Gastrocnemius medialis (tissue), 4 donors: ENCODE data around the gene FARS2. TPM values are rescaled to one million over a fixed set of nuclear protein-coding genes. Genes with fewer than 3 reads are reported as not detected.

Experiments used
- ATAC-seq, 2 donors: fragments of 150-250 bp; one replicate each; pipeline ENCODE4 v1.9.1; 2016
- DNase-seq, 2 donors: peaks; one replicate each; pipeline ENCODE4 v3.0.0-alpha.2; 2019
- H3K27ac ChIP-seq, 4 donors: fragments of 200-600 bp; sonication (generic); 1 replicate in 1 of 4; 2 replicates in 3 of 4; pipeline ENCODE4 v1.5.1; 2016 to 2018; ENCODE audit warnings: mild to moderate bottlenecking in 2 of 4, moderate library complexity in 1 of 4
- H3K27me3 ChIP-seq, 3 donors: fragments of 200-600 bp; sonication (generic) in 2 of 3; 1 replicate in 1 of 3; 2 replicates in 2 of 3; pipeline versions ENCODE4 v1.5.1 to v1.6.0; 2016 to 2019; ENCODE audit warnings: mild to moderate bottlenecking in 1 of 3, moderate library complexity in 1 of 3
- H3K36me3 ChIP-seq, 2 donors: fragments of 200-600 bp; sonication (generic) in 1 of 2; one replicate each; pipeline ENCODE4 v1.5.1; 2017 to 2018
- H3K4me1 ChIP-seq, 2 donors: fragments of 200-600 bp; sonication (generic) in 1 of 2; one replicate each; pipeline ENCODE4 v1.5.1; 2016 to 2017; ENCODE audit warnings: mild to moderate bottlenecking in 2 of 2
- H3K4me3 ChIP-seq, 4 donors: fragments of 200-600 bp; sonication (generic) in 3 of 4; 1 replicate in 1 of 4; 2 replicates in 3 of 4; pipeline ENCODE4 v1.5.1; 2016 to 2019; ENCODE audit warnings: mild to moderate bottlenecking in 2 of 4
- H3K9me3 ChIP-seq, 3 donors: fragments of 200-600 bp; sonication (generic) in 2 of 3; 1 replicate in 1 of 3; 2 replicates in 2 of 3; pipeline ENCODE4 v1.5.1; 2016 to 2019
- POLR2A ChIP-seq, 2 donors: fragments of 450-650 bp; IDR thresholded peaks; one replicate each; pipeline ENCODE4 v1.6.1; 2017; ENCODE audit warnings: antibody characterized with exemption in 2 of 2, mild to moderate bottlenecking in 2 of 2, moderate library complexity in 2 of 2
- in situ Hi-C, 4 donors: fragments of 200-750 bp; cut with MboI; loops; one replicate each; pipeline versions ENCODE4 v1.15.0 to v1.8.0; 2017; ENCODE audit warnings: low sequenced_read_pairs in 4 of 4
- intact Hi-C: fragments of 100-400 bp; cut with DNase I; formaldehyde crosslinking; loops from one replicate; pipeline ENCODE4 v1.15.1; 2023; ENCODE audit warnings: low total_unique reads
- total RNA-seq, 4 donors: library from RNA; depleted of rRNA; stranded (reverse); fragments of >200 nt; gene quantifications; one replicate each; pipeline versions ENCODE4 v1.1.0 to v1.2.3, GENCODE V29; 2016
- TF ChIP-seq, protein P1 (sequence below), 5 experiments: fragments of 450-650 bp in 3 of 5; fragments of 200-600 bp in 2 of 5; sonication (generic) in 2 of 5; IDR thresholded peaks in 4 of 5; conservative IDR thresholded peaks in 1 of 5; 1 replicate in 4 of 5; 2 replicates in 1 of 5; pipeline ENCODE4 v1.5.1; 2016 to 2019; ENCODE audit warnings: antibody characterized with exemption in 5 of 5, mild to moderate bottlenecking in 3 of 5, moderate library complexity in 3 of 5

The FARS2 gene
- total RNA-seq, 4 donors from 2014 or later: 13.6 to 24.0 (median 15.8) TPM

DNA sequence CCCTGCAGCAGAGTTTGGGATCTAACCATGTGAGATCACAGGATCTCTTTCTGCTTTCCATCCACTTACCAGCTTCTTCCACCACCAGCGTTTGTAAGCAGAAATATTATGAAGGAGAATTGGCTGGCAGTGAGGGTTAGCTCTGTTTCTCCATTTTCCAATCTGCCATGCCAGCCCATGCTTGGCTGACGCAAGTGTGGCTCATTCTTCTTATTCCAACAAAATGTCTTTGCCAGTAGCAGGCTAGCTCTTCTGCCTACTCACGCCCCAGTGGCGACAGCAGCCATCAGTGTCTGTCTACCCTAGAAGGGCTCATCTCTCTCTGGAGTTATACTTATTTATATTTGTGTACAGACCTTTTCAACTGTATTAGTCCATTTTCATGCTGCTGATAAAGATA is 286.2 kb downstream of the FARS2 start:
- H3K9me3 ChIP-seq: no peaks in the 10 kb centered on the region
- peaks cover 0 to 2% of the 10 kb centered on the region in 2 donors for H3K4me1 ChIP-seq
- in situ Hi-C loops (no loop called here), intact Hi-C loops (no loop called here)
- no peak overlapping the region for H3K4me3 ChIP-seq
- TF ChIP-seq, protein P1, sequence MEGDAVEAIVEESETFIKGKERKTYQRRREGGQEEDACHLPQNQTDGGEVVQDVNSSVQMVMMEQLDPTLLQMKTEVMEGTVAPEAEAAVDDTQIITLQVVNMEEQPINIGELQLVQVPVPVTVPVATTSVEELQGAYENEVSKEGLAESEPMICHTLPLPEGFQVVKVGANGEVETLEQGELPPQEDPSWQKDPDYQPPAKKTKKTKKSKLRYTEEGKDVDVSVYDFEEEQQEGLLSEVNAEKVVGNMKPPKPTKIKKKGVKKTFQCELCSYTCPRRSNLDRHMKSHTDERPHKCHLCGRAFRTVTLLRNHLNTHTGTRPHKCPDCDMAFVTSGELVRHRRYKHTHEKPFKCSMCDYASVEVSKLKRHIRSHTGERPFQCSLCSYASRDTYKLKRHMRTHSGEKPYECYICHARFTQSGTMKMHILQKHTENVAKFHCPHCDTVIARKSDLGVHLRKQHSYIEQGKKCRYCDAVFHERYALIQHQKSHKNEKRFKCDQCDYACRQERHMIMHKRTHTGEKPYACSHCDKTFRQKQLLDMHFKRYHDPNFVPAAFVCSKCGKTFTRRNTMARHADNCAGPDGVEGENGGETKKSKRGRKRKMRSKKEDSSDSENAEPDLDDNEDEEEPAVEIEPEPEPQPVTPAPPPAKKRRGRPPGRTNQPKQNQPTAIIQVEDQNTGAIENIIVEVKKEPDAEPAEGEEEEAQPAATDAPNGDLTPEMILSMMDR (IDR thresholded peaks at IDR 0.05 in 4 of 5, conservative IDR thresholded peaks at IDR 0.05 in 1 of 5): no peak
- no peak for TF ChIP-seq POLR2A (IDR thresholded peaks at IDR 0.05)
- H3K36me3 ChIP-seq: no peaks in the 10 kb centered on the region
- ATAC-seq: no peak
- no peak overlapping the region for H3K27ac ChIP-seq
- no peaks in the 10 kb centered on the region for H3K27me3 ChIP-seq
- DNase-seq: no peak

DNA sequence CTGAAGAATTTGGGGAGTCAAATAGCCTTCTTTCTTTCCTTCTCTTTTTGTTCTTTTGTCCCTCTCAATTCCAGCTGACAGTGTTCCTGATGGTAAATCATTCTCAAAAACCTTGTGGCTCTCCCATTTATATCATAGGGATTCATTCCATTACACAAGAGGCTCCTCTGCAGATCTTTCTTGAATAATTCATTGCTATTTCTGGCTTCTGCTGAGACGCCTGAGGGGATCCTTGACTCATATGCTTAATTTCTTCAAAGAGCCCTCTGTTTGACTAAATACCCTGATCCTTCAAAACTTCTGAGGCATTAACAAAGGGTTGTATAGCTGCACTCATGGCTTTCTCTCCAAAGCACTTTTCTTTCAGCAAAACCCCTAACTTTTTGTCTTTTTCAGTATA is 289.3 kb downstream of the FARS2 start:
- Histone ChIP-seq H3K27ac (no peak overlapping the region), H3K4me3 (no peak overlapping the region), H3K36me3 (no peaks in the 10 kb centered on the region), H3K9me3 (no peaks in the 10 kb centered on the region), H3K27me3 (no peaks in the 10 kb centered on the region), H3K4me1 (peaks cover 0 to 2% of the 10 kb centered on the region in 2 donors)
- DNase-seq (no peak), ATAC-seq (no peak)
- TF ChIP-seq, protein P1 (IDR thresholded peaks at IDR 0.05 in 4 of 5, conservative IDR thresholded peaks at IDR 0.05 in 1 of 5): no peak
- no peak for TF ChIP-seq POLR2A (IDR thresholded peaks at IDR 0.05)
- in situ Hi-C loops (no loop called here), intact Hi-C loops (no loop called here)

DNA sequence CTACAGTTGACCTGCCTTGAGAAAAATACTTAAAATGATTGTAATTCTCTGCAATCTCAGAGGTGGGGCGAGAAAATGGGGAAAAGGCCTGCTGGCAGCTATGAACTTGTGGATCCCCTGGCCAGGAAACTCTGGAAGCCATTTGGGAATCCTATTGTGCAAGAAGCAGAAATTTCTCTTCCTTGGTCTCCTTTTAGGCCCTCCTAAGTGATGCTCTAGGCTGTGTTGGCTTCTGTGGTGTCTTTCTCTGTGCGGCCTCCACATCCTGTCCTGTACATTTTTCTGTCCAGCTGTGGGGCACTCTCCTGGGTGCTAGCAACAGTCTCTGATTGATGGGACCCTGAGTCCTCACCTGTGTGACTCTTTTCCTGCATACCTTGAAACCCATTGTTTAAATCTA is 290.9 kb downstream of the FARS2 start:
- Histone ChIP-seq H3K9me3 (no peaks in the 10 kb centered on the region), H3K27me3 (no peaks in the 10 kb centered on the region), H3K4me1 (peaks cover 0 to 2% of the 10 kb centered on the region in 2 donors), H3K36me3 (no peaks in the 10 kb centered on the region), H3K4me3 (no peak overlapping the region), H3K27ac (no peak overlapping the region)
- ATAC-seq: no peak
- in situ Hi-C loops: no loop called here
- no peak for TF ChIP-seq POLR2A (IDR thresholded peaks at IDR 0.05)
- TF ChIP-seq, protein P1 (IDR thresholded peaks at IDR 0.05 in 4 of 5, conservative IDR thresholded peaks at IDR 0.05 in 1 of 5): no peak
- no peak for DNase-seq
- intact Hi-C loops: no loop called here

DNA sequence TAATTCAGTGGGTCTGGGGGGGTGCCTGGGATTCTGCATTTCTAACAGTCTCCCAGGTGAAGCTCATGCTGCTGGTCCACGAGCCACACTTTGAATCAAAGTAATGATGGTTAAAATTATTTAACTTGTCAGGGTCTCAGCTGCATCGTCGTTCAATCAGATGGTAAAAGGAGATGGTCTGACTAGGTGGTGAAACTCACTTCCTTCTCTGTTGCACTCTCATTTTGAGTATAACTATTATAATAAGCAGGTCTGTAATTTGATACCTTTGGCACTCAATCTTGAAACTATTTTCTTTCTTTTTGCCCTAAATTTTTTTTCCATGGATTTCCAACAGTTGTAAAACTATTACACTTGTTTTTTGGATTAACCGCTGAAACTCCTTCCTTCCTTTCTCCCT is 292.5 kb downstream of the FARS2 start:
- intact Hi-C loops (no loop called here), in situ Hi-C loops (no loop called here)
- TF ChIP-seq, protein P1 (IDR thresholded peaks at IDR 0.05 in 4 of 5, conservative IDR thresholded peaks at IDR 0.05 in 1 of 5): no peak
- TF ChIP-seq POLR2A (IDR thresholded peaks at IDR 0.05): no peak
- Histone ChIP-seq H3K27ac (no peak overlapping the region), H3K27me3 (no peaks in the 10 kb centered on the region), H3K4me3 (no peak overlapping the region), H3K4me1 (no peaks in the 10 kb centered on the region), H3K36me3 (no peaks in the 10 kb centered on the region), H3K9me3 (no peaks in the 10 kb centered on the region)
- DNase-seq: no peak
- ATAC-seq: no peak

DNA sequence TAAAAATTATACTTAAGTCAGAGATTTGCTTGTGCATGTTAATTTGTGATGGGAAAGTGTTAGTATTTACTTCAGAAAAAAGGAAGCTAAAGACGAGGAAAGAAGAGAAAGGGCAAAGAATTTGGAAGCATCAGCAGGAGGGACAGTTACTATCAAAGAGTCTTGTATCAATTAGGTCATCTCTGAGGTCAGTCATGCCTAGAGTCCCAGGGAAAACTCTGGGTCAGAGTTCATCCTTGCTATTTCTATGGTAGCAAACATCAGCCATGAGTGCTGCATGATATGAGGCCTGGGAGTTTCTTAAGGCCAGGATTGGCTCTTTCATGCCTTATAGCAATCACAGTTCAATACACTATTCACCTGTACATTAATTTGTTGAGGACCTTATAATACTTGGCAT is 292.9 kb downstream of the FARS2 start:
- Histone ChIP-seq H3K27me3 (no peaks in the 10 kb centered on the region), H3K36me3 (no peaks in the 10 kb centered on the region), H3K27ac (no peak overlapping the region), H3K4me3 (no peak overlapping the region), H3K9me3 (no peaks in the 10 kb centered on the region), H3K4me1 (no peaks in the 10 kb centered on the region)
- TF ChIP-seq, protein P1 (IDR thresholded peaks at IDR 0.05 in 4 of 5, conservative IDR thresholded peaks at IDR 0.05 in 1 of 5): no peak
- no peak for TF ChIP-seq POLR2A (IDR thresholded peaks at IDR 0.05)
- DNase-seq (no peak), ATAC-seq (no peak)
- intact Hi-C loops: no loop called here
- in situ Hi-C loops: no loop called here
